HG03103 (cell line): Measurements from ENCODE around the gene COX19.
A peak's percentile ranks its signal among the peaks of the same experiment; 100 is the strongest.
"Not testable (repeated sequence)": the region's sequence is repeated elsewhere in the genome, so short reads cannot be mapped to it uniquely, and the experiment has no call there.

Source experiments
- ATAC-seq: cut with Tn5 transposase; IDR thresholded peaks from one replicate; pipeline ENCODE4 v1.9.1; 2021; ENCODE audit warnings: low read depth; ENCODE audit not compliant: unreplicated experiment

COX19 gene

DNA sequence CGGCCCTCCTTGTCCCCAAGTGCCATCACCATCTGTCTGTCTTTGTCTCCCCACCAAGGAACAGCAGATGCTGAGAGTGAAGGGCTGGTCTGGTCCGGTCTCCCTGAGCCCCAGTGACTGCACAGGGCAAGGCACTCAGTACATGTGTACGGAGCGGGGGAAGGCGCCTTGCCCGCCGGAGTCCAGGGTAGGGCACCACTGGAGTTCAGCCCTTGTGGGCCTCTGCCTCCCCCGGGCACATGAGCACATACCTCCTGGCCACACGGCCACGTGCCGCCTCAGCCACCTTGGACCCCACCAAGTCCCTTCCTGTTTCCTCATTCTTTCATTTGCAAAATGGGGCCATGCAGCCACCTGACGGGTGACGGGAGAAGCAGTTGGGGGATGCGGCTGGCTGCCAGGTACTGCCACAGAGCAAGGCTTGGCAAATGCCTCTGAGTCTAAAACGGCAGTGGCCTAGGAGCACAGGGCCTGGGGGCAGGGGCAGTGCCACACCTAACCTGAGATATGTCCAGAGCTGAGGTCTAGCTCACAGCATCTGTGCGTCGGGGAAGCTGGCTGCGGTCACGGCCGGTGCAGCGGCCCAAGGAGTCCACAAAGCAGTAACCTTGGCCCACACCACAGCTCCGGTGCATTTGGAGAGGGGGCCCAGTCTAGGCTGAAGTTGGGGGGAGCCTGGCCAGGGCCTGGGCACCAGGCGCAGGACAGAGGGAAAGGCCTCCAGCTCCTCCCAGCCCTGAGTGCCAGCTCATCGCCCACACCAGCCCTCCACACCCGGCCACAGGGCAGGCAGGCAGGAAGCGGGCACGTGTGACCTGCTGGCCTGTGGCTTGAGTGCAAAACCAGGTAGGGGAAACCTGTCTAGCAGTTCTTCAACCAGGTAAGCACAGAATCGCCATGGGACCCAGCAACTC is 26.1 kb downstream of the COX19 start:
- no peak for ATAC-seq

DNA sequence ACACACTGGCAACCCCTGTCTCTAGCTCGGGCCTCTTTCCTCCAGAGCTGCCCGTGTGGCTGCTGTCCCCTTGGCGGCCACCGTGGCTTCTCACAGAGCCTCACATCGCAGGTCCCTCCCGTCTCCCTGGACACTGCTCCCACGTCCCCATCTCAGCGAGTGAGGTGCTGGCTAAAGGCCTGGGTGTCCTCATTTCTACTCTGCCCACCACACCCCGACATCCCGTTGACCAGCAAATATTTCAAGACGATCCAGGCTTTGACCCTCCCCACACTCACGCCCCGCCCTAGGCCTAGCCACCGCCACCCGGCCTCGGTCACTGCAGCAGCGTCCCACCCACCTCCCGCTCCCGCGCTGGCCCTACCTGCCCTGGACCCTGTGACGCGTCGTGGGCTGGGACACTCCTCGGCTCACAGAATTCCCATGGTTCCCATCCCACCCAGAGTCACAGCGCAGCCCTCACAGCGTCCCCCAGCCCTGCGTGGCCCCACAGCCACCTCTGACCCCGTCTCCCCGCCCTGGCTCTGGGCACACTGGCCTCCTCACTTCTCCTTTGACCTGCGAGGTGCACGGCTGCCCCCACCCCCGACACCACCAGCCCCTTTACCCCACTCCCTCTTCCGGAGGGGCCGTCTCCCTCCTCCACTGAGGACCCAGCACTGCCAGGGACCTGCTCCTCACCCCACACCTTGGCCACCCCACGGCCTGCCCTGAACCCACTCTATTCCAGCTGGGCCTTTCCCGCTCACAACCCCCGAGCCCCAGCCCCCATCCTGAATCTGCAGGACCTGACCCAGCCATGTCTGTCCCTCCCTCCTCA is 27.7 kb downstream of the COX19 start:
- ATAC-seq: no peak

DNA sequence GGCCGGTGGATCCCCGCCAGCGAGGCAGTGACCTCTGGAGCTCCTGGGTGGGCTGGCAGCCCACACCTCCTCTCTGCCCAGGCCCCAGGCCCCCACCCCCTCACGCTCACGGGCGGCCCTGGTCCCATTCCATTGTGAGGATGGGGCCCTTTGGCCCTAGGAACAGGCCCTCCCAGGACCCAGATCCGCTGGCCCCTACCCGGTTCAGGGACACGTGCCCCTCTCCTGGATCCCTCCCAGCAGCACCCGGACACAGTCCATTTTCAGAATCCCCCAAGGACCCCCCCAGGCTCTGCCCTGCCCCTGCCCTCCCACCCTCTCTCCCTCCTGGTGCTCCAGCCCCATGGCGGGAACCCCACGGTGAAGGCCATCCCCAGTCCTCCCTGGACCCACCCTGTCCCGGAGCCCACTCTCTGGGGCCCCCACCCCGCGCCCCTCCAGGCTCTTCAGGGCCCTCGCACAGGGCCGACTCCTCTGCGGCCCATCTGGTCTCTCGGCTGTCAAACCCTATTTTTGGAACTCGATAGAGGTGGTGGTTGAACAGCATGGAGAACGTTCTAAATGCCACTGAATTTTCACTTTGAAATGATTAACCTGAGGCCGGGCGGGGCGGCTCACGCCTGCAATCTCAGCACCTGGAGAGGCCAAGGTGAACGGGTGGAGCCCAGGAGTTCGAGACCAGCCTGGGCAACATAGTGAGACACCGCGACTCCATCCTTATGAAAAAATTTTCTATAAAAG is 28.9 kb downstream of the COX19 start:
- ATAC-seq: no peak

DNA sequence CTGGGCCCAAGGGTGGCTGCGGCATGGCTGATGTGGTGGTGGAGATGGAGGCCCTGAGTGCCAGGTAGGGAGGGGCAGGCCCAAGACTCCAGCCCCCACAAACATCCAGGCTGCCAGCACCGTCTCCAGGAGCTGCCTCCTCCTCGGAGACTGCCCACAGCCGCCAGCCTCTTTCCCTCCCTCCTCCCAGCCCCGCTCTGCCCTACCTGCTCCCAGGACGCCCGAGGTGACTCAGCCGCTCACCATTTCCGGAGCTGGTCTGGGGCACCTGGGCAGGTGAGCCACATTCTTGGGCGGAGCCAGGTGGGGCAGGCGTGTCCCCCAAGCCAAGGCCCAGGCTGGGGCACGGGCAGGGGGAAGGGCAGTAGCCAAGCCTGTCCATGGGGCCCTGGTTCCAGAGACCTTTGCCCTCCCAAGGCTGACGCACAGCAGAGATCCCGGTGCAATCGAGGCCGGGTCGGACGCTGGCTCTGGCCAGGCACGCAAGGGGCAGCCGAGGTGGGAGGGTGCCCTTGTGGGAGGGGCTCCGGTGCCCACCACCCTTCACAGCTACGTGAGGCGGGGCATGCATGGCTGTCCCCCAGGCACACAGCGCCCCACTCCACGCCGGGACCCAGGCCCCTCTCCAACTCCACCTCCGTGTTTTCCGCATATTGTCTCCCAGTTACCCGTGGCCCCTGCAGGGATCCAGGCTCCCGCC is 29.6 kb downstream of the COX19 start:
- no peak for ATAC-seq

DNA sequence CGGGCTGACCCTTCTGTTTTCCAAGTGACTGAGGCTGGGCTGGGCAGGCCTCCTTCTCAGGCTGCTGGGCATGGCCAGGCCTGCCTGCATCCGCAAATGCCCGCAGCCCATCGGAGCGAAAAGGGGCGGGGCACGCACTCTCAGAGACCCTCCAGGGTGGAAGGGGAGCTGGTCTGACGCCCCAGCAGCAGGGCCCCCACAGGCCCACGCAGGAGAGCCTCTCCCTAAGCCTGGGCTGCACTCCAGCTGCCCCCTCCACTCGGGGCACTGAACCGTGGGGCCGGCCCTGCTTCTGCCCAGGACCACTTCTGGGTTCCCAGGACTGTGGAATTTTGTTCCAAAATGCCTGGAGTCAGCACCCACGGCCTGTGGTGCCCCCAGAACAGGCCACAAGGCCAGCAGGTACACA is 30.2 kb downstream of the COX19 start:
- no peak for ATAC-seq

DNA sequence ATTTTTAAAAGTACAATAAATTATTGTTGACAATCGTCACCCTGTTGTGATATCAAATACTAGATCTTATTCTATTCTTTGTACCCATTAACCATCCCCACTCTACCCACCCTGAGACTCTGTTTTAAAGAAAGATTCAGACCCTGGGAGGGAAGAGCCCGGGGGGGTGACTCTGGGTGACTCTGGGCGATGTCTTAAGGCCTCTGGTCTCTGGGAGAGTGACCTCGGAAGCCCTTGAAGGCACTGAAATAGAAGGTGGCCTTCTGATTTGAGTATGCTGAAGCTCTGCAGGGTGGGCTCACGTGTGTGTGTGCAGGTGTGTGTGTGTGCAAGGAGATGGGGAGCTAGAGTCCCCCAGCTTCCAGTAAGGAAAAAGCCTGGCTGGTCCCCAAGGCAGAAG is 30.6 kb downstream of the COX19 start:
- no peak for ATAC-seq

DNA sequence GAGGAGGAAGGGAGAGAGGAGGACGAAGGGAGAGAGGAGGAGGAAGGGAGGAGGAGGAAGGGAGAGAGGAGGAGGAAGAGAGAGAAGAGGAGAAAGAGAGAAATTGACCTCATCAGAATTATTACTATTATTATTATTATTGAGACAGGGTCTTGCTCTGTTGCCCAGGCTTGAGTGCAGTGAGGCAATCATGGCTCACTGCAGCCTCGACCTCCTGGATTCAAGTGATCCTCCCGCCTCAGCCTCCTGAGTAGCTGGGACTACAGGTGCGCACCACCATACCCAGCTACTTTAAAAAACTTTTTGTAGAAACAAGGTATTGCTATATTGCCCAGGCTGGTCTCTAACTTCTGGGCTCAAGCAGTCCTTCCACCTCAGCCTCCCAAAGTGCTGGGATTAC is 31.6 kb downstream of the COX19 start:
- ATAC-seq: not testable (repeated sequence)

DNA sequence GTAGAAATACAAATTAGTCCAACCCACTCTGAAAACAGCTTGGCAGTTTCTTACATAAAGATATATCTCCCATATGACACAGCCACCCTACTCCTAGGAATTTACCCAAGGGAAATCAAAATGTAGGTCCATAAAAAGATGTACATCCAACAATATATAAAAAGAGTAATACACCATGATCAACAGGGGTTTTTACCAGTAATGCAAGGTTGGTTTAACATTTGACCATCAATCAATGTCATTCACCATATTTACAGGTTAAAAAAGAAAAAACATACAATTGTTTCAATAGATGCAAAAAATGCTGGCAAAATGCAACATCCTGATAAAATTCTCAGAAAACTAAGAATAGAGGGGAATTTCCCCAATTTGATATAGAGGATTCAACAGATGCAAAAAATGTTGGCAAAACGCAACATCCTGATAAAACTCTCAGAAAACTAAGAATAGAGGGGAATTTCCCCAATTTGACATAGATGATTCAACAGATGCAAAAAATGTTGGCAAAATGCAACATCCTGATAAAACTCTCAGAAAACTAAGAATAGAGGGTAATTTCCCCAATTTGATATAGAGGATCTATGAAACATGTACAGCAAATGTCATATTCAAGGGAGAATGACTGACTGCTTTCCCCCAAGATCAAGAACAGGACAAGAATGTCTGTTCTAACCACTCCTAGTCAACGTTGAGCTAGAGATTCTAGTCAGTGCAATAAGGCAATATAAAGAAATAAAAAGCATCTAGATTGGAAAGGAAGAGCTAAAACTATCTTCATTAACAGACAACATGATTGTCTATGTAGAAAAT is 34.5 kb downstream of the COX19 start:
- no peak for ATAC-seq

DNA sequence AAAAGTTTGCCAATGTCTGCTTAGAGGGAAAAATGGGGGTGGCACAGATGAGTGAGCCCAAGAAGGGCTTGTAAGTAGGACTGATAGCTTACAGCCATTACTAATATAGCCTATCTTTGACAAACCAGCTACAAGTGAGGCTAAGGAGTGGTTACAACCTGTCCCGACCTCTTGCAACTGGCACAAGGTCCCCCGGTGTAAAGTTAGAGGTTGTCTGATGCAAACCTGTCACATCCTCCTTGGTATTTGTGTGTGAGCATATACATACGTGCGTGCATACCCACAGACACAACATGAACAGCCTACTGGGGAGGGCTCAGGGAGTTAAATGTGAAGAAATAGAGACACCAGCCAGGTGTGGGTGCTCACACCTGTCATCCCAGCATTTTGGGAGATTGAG is 35.5 kb downstream of the COX19 start:
- no peak for ATAC-seq

DNA sequence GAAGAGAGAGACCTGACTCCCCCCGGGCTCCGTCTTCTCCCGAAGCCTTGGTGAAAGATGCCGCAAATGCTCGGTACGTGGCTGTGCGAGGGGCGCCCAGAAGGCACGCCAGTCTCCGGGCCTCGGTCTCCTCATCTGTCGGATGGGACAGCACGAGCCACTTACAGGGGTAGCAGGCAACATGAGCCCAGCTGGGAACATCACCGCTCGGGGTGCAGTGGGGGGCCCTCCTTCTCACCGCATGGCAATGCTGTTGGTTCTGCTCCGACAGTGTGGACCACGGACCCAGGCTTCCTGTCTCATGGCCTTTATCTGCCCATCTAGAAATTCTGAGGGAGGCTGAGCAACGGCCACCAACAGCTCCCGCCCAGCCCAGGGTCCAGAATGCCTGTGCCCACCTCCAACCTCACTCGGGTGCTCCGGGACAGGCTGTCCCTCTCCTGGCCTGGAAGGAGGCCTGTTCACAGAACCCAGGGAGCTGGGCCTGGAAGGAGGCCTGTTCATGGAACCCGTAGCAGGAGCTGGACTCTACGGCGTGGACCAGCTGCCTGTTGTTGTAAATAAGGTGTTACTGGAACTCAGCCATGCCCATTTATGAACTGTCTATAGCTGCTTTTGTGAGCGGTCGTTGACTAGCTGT is 36.7 kb downstream of the COX19 start:
- ATAC-seq: no peak

DNA sequence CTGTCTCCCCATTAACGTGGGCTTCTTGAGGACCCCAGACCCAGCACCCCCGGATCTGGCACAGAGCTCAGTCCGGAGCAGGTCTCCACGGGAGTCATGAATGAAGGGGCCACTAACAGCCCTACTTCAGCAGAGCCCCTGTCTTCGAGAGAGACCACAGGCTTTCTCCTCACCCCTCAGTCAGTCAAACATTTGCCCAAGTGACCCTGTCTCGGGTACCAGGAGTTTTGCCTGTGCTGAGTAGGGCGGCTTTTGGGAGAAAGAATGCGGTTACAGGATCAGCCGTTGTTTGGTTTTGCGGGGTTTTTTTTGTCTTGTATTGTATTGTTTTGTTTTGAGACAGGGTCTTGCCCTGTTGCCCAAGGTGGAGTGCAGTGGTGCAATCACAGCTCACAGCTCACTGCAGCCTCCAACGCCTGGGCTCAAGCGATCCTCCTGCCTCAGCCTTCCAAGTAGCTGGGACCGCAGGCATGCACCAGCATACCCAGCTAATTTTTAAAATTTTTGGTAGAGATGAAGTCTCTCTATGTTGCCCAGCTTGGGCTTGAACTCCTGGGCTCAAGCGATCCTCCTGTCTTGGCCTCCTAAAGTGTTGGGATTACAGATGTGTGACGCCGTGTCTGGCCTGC is 37.4 kb downstream of the COX19 start:
- no peak for ATAC-seq

DNA sequence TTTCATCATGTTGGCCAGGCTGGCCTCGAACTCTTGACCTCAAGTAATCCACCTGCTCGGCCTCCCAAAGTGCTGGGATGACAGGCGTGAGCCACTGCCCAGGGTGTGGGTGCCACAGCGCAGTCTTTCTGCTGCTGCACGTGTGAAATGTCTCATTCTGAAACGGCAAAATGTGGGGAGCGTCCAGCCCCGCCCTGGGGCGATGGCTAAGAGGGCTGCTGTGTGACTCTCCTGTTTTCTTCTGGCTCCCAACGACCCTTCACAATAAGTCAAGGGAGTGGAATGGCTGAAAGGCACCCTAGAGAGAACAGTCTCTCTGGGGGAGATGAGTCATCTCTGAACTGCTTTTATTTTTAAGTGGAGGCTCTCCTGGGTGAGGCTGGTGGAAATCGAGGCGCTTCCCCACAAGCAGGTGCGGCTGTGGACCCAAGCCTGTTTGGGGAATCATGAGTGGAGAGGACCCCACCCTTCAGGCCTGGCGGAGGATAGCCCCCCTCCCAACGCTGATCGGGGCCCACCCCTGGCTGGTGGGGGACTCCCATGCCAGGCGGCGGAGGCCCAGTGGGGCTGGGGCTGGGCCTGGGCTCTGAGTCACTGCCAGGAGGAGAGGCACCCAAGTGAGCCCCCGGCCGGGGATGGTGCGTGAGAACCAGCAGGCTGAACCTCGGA is 38.8 kb downstream of the COX19 start:
- peak; percentile 68 for ATAC-seq

DNA sequence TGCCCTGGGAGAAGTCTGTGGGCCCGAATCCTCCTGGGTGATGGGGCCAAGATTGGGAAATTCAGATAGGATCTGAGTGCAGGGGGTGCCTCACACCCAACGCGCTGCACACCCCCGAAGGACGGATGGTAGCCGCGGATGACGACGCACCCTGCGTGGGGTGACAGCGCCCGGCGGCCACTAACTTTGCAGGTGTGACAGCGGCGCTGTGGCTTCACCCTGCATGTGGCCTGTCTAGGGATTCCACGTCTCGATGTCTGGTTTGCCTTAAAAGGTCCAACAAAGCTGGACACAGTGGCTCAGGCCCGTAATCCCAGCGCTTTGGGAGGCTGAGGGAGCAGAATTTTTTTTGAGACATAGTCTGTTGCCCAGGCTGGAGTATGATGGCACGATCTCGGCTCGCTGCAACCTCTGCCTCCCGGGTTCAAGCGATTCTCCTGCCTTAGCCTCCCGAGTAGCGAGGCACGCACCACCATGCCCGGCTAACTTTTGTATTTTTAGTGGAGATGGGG is 39.4 kb downstream of the COX19 start:
- no peak for ATAC-seq

DNA sequence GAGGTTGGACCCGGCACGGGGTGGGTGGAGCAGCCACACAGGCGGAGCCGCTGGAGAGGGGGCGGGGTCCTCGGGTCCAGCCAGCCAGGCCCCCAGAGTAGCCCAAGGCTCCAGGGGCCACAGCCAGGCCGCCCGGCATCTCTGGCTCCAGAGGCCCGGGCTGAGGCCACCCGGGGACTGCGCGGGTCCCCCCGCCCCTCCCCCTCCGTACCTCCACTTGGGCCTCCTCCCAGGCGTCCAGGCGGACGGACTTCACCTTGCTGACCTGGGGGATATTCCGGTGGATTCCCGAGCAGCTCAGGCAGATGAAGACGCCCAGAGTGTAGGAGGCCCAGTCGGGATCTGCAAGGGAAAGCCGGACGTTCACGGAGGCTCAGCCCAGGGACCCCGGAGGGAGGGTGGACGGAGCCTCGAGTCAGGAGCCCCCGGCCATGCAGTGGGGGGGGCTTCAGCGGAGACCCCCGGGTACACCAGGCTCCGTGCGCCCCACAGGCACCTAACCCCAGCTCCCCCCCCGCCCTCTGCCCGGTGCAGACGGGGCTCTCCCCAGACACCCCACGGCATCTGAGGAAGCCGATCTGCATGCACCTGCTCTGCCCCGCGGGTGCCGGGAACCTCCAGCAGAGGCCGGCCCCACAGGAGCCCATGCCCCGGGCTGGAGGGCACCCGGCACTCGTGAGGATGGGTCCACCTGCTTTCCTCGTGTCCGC is 40.0 kb downstream of the COX19 start:
- no peak for ATAC-seq

DNA sequence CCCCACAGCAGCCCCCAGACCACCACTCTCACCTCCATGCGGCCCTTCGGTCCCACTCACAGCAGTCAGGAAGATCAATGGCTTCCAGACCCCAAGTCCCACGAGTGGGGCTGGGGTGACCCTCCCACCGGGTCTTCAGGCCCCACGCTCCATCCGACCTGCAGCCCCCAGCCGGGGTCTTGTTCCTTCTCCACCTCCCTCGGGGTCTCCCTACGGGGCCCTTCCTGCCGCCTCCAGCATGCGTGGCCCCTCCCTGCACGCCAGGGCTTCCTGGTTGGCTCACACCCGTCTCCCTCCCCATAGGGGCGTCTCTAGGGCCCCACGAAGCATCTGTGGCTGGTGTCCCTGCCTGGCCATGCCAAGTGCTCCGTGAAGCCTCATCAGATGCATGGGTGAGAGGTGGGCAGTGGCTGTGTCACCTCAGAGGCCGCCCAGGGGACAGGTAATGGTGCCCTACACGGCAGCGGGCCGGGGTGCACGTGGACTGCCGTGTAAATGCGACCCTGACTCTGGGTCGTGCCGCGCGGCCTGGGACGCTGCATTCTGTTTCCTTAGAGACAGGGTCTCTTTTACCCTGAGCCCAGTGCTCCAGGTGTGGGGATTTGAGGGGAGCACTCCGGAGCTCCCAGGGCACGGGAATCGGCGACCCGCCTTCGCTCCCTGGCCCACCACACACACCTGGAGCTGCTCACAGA is 40.7 kb downstream of the COX19 start:
- ATAC-seq: no peak

DNA sequence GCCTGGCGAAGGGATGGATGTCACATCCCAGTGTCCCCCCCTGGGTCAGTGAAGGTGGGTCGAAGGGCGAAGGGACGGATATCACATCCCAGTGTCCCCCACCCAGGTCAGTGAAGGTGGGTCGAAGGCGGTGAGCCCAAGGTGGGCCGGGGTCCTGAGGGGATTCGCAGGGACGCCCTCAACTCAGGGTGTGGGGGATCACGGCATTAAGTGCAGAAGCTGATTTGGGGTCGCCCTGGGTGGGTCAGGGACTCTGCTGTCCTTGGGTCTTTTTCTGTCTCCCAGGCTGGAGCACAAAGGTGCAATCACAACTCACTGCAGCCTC is 42.7 kb downstream of the COX19 start:
- no peak for ATAC-seq
